Mesendoderm (in vitro differentiated cells): ENCODE data around the gene SRSF6.
A peak's percentile ranks its signal among the peaks of the same experiment; 100 is the strongest.
"Not testable (repeated sequence)": the region's sequence is repeated elsewhere in the genome, so short reads cannot be mapped to it uniquely, and the experiment has no call there.

Experiments
- DNase-seq: peaks from one replicate; pipeline ENCODE4 v3.0.0; 2013
- H2AK5ac ChIP-seq: 2 replicates; pipeline ENCODE4 v1.6.1; 2013; ENCODE audit warnings: low read length, inconsistent platforms
- H2BK120ac ChIP-seq: 2 replicates; pipeline ENCODE4 v1.6.1; 2013; ENCODE audit warnings: low read depth, mild to moderate bottlenecking, low read length, moderate library complexity, mixed read lengths
- H2BK15ac ChIP-seq: replicated peaks from 2 replicates; pipeline ENCODE4 v1.6.1; 2013; ENCODE audit warnings: low read depth, mild to moderate bottlenecking, moderate library complexity
- H2BK5ac ChIP-seq: 2 replicates; pipeline ENCODE4 v1.6.1; 2013; ENCODE audit warnings: low read length, inconsistent platforms
- H3K18ac ChIP-seq: 2 replicates; pipeline ENCODE4 v1.6.1; 2013; ENCODE audit warnings: mild to moderate bottlenecking, low read length, mixed read lengths
- H3K23ac ChIP-seq: one replicate; pipeline ENCODE4 v1.6.1; 2013; ENCODE audit warnings: low read length
- H3K27ac ChIP-seq: 2 replicates; pipeline ENCODE4 v1.5.1; 2013; ENCODE audit warnings: low read depth, mild to moderate bottlenecking, inconsistent platforms, low read length, moderate library complexity
- H3K27me3 ChIP-seq: 2 replicates; pipeline ENCODE4 v1.6.1; 2013; ENCODE audit warnings: low read length, control low read depth, mild to moderate bottlenecking, inconsistent platforms; ENCODE audit not compliant: insufficient read depth, poor library complexity
- H3K36me3 ChIP-seq: 2 replicates; pipeline ENCODE4 v1.6.1; 2013; ENCODE audit warnings: low read length, inconsistent platforms; ENCODE audit not compliant: control insufficient read depth, insufficient read depth
- H3K4ac ChIP-seq: one replicate; pipeline ENCODE4 v1.6.1; 2013; ENCODE audit warnings: low read depth, mild to moderate bottlenecking, low read length, moderate library complexity
- H3K4me1 ChIP-seq: 2 replicates; pipeline ENCODE4 v1.6.1; 2013; ENCODE audit warnings: low read depth, low read length, inconsistent platforms; ENCODE audit not compliant: control insufficient read depth
- H3K4me2 ChIP-seq: 2 replicates; pipeline ENCODE4 v1.6.1; 2013; ENCODE audit warnings: low read length
- H3K4me3 ChIP-seq: 2 replicates; pipeline ENCODE4 v1.5.1; 2013; ENCODE audit warnings: mild to moderate bottlenecking, low read length
- H3K56ac ChIP-seq: one replicate; pipeline ENCODE4 v1.6.1; 2013; ENCODE audit warnings: low read length
- H3K79me1 ChIP-seq: 2 replicates; pipeline ENCODE4 v1.6.1; 2013; ENCODE audit warnings: low read length, inconsistent platforms
- H3K79me2 ChIP-seq: 2 replicates; pipeline ENCODE4 v1.6.1; 2013; ENCODE audit warnings: mild to moderate bottlenecking, low read length; ENCODE audit not compliant: control insufficient read depth, insufficient read depth
- H3K9ac ChIP-seq: 2 replicates; pipeline ENCODE4 v1.6.1; 2013; ENCODE audit warnings: low read length, inconsistent platforms
- H4K5ac ChIP-seq: one replicate; pipeline ENCODE4 v1.6.1; 2013; ENCODE audit warnings: low read length
- H4K8ac ChIP-seq: one replicate; pipeline ENCODE4 v1.6.1; 2013; ENCODE audit warnings: low read depth, mild to moderate bottlenecking, control low read depth, low read length, moderate library complexity
- whole genome bisulfite sequencing: extraction: QIAGEN DNeasy Blood & Tissue Kit; methylation state at CpG from one replicate; pipeline ENCODE4 v1.1.7; 2013; ENCODE audit warnings: low lambda C conversion rate, missing lambda C conversion rate; ENCODE audit not compliant: insufficient coverage; ENCODE audit errors: extremely low coverage; 5-methylcytosine and 5-hydroxymethylcytosine counted together

The SRSF6 gene

GRCh38 chr20:43420192-43420591 is 37.5 kb upstream of the SRSF6 start:
- Histone ChIP-seq H3K4me1 (no peaks in the 10 kb centered on the region), H3K4me2 (no peak overlapping the region), H3K18ac (no peak overlapping the region), H4K5ac (no peak overlapping the region), H3K79me2 (no peaks in the 10 kb centered on the region), H3K27me3 (no peaks in the 10 kb centered on the region), H3K9ac (no peak overlapping the region), H3K79me1 (no peaks in the 10 kb centered on the region), H3K4ac (no peak overlapping the region), H2AK5ac (no peak overlapping the region), H2BK5ac (no peak overlapping the region), H3K27ac (no peak overlapping the region), H3K23ac (no peak overlapping the region), H2BK120ac (no peak overlapping the region), H3K4me3 (no peak overlapping the region), H4K8ac (no peak overlapping the region), H3K36me3 (no peaks in the 10 kb centered on the region), H2BK15ac (no peak overlapping the region), H3K56ac (no peak overlapping the region)
- no peak for DNase-seq

- H3K4me3 ChIP-seq, H3K23ac ChIP-seq, H3K9ac ChIP-seq, H2AK5ac ChIP-seq, H2BK120ac ChIP-seq, H3K56ac ChIP-seq, H3K79me2 ChIP-seq, H3K4me1 ChIP-seq, H2BK5ac ChIP-seq, H3K4ac ChIP-seq, H3K4me2 ChIP-seq, H3K36me3 ChIP-seq, H3K27me3 ChIP-seq, H3K18ac ChIP-seq, H3K79me1 ChIP-seq, H2BK15ac ChIP-seq, H4K5ac ChIP-seq, H3K27ac ChIP-seq, DNase-seq, H4K8ac ChIP-seq: not testable (repeated sequence)
- no CpG with 5 or more reads among the region's 7 CpGs for WGBS
Observed at GRCh38 chr20:43420913-43421312, 36.8 kb upstream of the SRSF6 start.

DNA sequence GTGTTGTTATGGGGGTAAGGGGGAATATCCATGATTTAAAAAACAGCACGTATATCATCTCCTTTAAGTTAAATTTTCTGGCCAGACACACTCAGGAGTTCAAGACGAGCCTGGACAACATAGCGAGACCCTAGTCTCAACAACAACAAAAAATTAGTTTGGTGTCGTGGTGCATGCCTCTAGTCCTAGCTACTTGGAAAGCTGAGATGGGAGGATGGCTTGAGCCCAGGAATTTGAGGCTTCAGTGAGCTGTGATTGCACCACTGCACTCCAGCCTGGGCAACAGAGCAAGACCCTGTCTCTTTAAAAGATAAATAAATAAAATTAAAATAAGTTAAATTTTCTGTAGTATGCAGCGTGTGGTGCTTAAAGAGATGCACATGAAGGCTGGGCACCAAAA is 31.5 kb upstream of the SRSF6 start:
- no peak overlapping the region for H3K4me2 ChIP-seq
- no peak overlapping the region for H3K27ac ChIP-seq
- H3K23ac ChIP-seq = no peak overlapping the region
- no peak overlapping the region for H3K9ac ChIP-seq
- no CpG with 5 or more reads among the region's 5 CpGs for WGBS
- no peaks in the 10 kb centered on the region for H3K79me1 ChIP-seq
- no peaks in the 10 kb centered on the region for H3K79me2 ChIP-seq
- no peak overlapping the region for H3K4ac ChIP-seq
- no peak overlapping the region for H4K8ac ChIP-seq
- no peak overlapping the region for H2BK5ac ChIP-seq
- H3K27me3 ChIP-seq = no peaks in the 10 kb centered on the region
- no peak overlapping the region for H2AK5ac ChIP-seq
- H2BK15ac ChIP-seq = no peak overlapping the region
- H2BK120ac ChIP-seq = no peak overlapping the region
- DNase-seq = no peak
- no peaks in the 10 kb centered on the region for H3K36me3 ChIP-seq
- H3K4me1 ChIP-seq = no peaks in the 10 kb centered on the region
- H4K5ac ChIP-seq = no peak overlapping the region
- no peak overlapping the region for H3K18ac ChIP-seq
- no peak overlapping the region for H3K56ac ChIP-seq
- no peak overlapping the region for H3K4me3 ChIP-seq

GRCh38 chr20:43430265-43431133 is 27.2 kb upstream of the SRSF6 start:
- Histone ChIP-seq H3K4me1 (no peaks in the 10 kb centered on the region), H3K79me1 (no peaks in the 10 kb centered on the region), H4K5ac (no peak overlapping the region), H3K18ac (no peak overlapping the region), H3K27me3 (no peaks in the 10 kb centered on the region), H3K4me3 (no peak overlapping the region), H3K4ac (no peak overlapping the region), H3K9ac (no peak overlapping the region), H2BK5ac (no peak overlapping the region), H2AK5ac (no peak overlapping the region), H3K23ac (no peak overlapping the region), H3K36me3 (no peaks in the 10 kb centered on the region), H3K27ac (no peak overlapping the region), H2BK120ac (no peak overlapping the region), H3K56ac (no peak overlapping the region), H2BK15ac (no peak overlapping the region), H3K79me2 (no peaks in the 10 kb centered on the region), H3K4me2 (no peak overlapping the region), H4K8ac (no peak overlapping the region)
- WGBS = no CpG with 5 or more reads among the region's 10 CpGs
- DNase-seq = peak; percentile 87

- WGBS = no CpG with 5 or more reads among the region's 7 CpGs
- H4K8ac ChIP-seq = no peak overlapping the region
- no peak overlapping the region for H3K9ac ChIP-seq
- H3K18ac ChIP-seq = no peak overlapping the region
- H3K27ac ChIP-seq = no peak overlapping the region
- H3K27me3 ChIP-seq = no peaks in the 10 kb centered on the region
- H3K4me1 ChIP-seq = no peaks in the 10 kb centered on the region
- no peaks in the 10 kb centered on the region for H3K79me1 ChIP-seq
- H2BK5ac ChIP-seq = no peak overlapping the region
- no peak overlapping the region for H3K4me2 ChIP-seq
- DNase-seq = no peak
- no peak overlapping the region for H2BK120ac ChIP-seq
- no peak overlapping the region for H2BK15ac ChIP-seq
- H3K56ac ChIP-seq = no peak overlapping the region
- H3K79me2 ChIP-seq = no peaks in the 10 kb centered on the region
- no peak overlapping the region for H3K4me3 ChIP-seq
- H3K4ac ChIP-seq = no peak overlapping the region
- no peaks in the 10 kb centered on the region for H3K36me3 ChIP-seq
- H4K5ac ChIP-seq = no peak overlapping the region
- no peak overlapping the region for H3K23ac ChIP-seq
- no peak overlapping the region for H2AK5ac ChIP-seq
Observed at GRCh38 chr20:43431134-43431519, 26.6 kb upstream of the SRSF6 start.

DNA sequence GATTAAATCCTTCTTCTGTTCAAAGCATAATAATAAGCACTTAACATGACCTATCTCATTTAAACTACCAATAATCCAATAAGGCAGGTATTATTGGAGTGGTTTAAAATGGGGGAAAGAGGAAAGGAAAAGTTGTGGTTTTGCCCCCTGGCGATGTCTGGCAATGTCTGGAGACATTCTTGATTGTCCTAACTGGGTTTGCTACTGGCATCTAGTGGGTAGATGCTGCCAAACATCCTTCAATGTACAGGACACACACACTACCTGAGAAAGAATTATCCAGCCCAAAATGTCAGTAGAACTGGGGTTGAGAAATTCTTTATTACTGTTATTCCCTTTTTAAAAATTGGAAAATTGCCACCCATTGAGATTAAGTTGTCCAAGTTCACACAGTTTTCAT is 25.2 kb upstream of the SRSF6 start:
- Histone ChIP-seq H3K23ac (no peak overlapping the region), H3K56ac (no peak overlapping the region), H2AK5ac (no peak overlapping the region), H3K18ac (no peak overlapping the region), H3K27ac (no peak overlapping the region), H2BK5ac (no peak overlapping the region), H2BK120ac (no peak overlapping the region), H3K4me2 (no peak overlapping the region), H2BK15ac (no peak overlapping the region), H3K27me3 (no peaks in the 10 kb centered on the region), H3K9ac (no peak overlapping the region), H3K4me3 (no peak overlapping the region), H3K36me3 (no peaks in the 10 kb centered on the region), H4K8ac (no peak overlapping the region), H4K5ac (no peak overlapping the region), H3K4ac (no peak overlapping the region), H3K79me1 (no peaks in the 10 kb centered on the region), H3K4me1 (no peaks in the 10 kb centered on the region), H3K79me2 (no peaks in the 10 kb centered on the region)
- no CpG with 5 or more reads among the region's 1 CpG for WGBS
- no peak for DNase-seq
